A673 (cell line): Measurements from ENCODE around the gene APLP2. TPM values are rescaled to one million over a fixed set of nuclear protein-coding genes. Genes with fewer than 3 reads are reported as not detected.

Experiments used
- BruUV-seq: library from RNA; stranded (reverse); fragments of 400-500 nt; replicated peaks from 2 replicates; lab custom pipeline; 2021; lab: Mats Ljungman, UMichigan
- CTCF ChIA-PET: fragments of 300-600 bp; sonication (Branson Sonifier 250); formaldehyde crosslinking; loops from one replicate; lab custom pipeline; 2022; ENCODE audit warnings: antibody characterized with exemption; lab: Charles Lee
- POLR2A ChIA-PET: fragments of 300-600 bp; sonication (Branson Sonifier 250); formaldehyde crosslinking; loops from one replicate; lab custom pipeline; 2022; ENCODE audit warnings: antibody characterized with exemption; ENCODE audit not compliant: low non-redundant PET; lab: Charles Lee
- DNase-seq: peaks from one replicate; pipeline ENCODE4 v3.0.0-alpha.2; 2015; ENCODE audit warnings: low spot score
- H3K27ac ChIP-seq: fragments of 200-600 bp; sonication (generic); 2 replicates; pipeline ENCODE4 v1.5.1; 2016; ENCODE audit warnings: mixed run types, low read depth, mild to moderate bottlenecking, mixed read lengths, antibody characterized with exemption, low read length; ENCODE audit not compliant: poor library complexity, severe bottlenecking
- H3K27me3 ChIP-seq: fragments of 200-600 bp; sonication (generic); replicated peaks from 2 replicates; pipeline ENCODE4 v1.6.1; 2017; ENCODE audit warnings: mixed run types, low read depth, mild to moderate bottlenecking, mixed read lengths, antibody characterized with exemption, low read length; ENCODE audit not compliant: insufficient read depth, poor library complexity
- H3K36me3 ChIP-seq: fragments of 200-600 bp; sonication (generic); 2 replicates; pipeline ENCODE4 v1.6.1; 2016; ENCODE audit warnings: mixed run types, mild to moderate bottlenecking, mixed read lengths, antibody characterized with exemption, low read length; ENCODE audit not compliant: insufficient read depth, poor library complexity, severe bottlenecking
- H3K4me1 ChIP-seq: fragments of 200-600 bp; sonication (generic); 2 replicates; pipeline ENCODE4 v1.6.1; 2017; ENCODE audit warnings: mixed run types, mild to moderate bottlenecking, mixed read lengths, antibody characterized with exemption, low read length; ENCODE audit not compliant: insufficient read depth, poor library complexity, severe bottlenecking
- H3K4me3 ChIP-seq: fragments of 200-600 bp; sonication (generic); 2 replicates; pipeline ENCODE4 v1.5.1; 2016; ENCODE audit warnings: low read depth, mixed run types, mild to moderate bottlenecking, mixed read lengths, low read length; ENCODE audit not compliant: poor library complexity, severe bottlenecking
- H3K9me3 ChIP-seq: fragments of 200-600 bp; sonication (generic); 2 replicates; pipeline ENCODE4 v1.6.1; 2016; ENCODE audit warnings: mixed run types, low read depth, mild to moderate bottlenecking, mixed read lengths, antibody characterized with exemption, low read length; ENCODE audit not compliant: poor library complexity, severe bottlenecking
- CTCF ChIP-seq: fragments of 300-800, 200-600 bp; sonication (generic); conservative IDR thresholded peaks from 2 replicates; pipeline ENCODE4 v1.5.1; 2017; ENCODE audit warnings: low read depth, mild to moderate bottlenecking, antibody characterized with exemption, low read length, moderate library complexity, mixed read lengths
- EZH2 ChIP-seq: fragments of 200-600 bp; sonication (generic); IDR thresholded peaks from 2 replicates; pipeline ENCODE4 v1.6.1; 2017; ENCODE audit warnings: borderline replicate concordance, low read depth, mild to moderate bottlenecking, mixed read lengths, antibody characterized with exemption, low read length; ENCODE audit not compliant: poor library complexity, severe bottlenecking
- intact Hi-C: fragments of 100-400 bp; cut with micrococcal nuclease; formaldehyde crosslinking; loops from one replicate; pipeline ENCODE4 v1.10.0; 2022; ENCODE audit not compliant: unreplicated experiment
- total RNA-seq: library from RNA; stranded (reverse); gene quantifications from 2 replicates; pipeline ENCODE4 v1.2.3, GENCODE V29; 2021

The APLP2 gene
- total RNA-seq, 1 experiment from 2014 or later: 175 TPM

DNA sequence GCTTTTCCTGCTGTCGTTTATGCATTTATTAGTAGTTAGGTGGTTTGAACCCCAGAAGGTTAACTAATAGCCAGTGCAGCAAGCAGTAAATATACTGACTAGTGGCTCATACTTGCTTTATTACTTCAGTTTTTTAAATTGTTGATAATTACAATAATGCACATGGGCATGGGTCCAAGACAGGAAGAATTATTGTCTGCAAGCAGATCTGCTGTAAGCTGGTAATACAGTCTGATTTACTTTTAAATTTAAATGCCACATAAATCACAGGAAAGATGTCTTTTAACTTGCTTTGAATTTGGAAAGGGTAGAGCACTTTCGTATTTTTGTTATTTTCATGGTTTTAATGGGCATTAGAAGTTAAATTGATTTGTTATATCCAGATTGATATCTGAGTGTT, 27.1 kb downstream of the APLP2 start:
- H3K27ac ChIP-seq: no peak overlapping the region

GRCh38 chr11:130097285-130097684, 27.6 kb downstream of the APLP2 start:
- Histone ChIP-seq H3K4me1 (peaks cover 74% of the 10 kb centered on the region), H3K9me3 (no peaks in the 10 kb centered on the region), H3K27me3 (no peaks in the 10 kb centered on the region), H3K4me3 (no peak overlapping the region), H3K36me3 (no peaks in the 10 kb centered on the region), H3K27ac (no peak overlapping the region)
- intact Hi-C loops: no loop called here
- DNase-seq: no peak
- TF ChIP-seq EZH2: no peak
- TF ChIP-seq CTCF: no peak
- POLR2A ChIA-PET: no interaction called here
- CTCF ChIA-PET: no interaction called here
- BruUV-seq: no TSS peak

More for the DNA sequence above, 27.1 kb downstream of the APLP2 start:
- Histone ChIP-seq H3K4me3 (no peak overlapping the region), H3K4me1 (peaks cover 70% of the 10 kb centered on the region), H3K36me3 (no peaks in the 10 kb centered on the region), H3K9me3 (no peaks in the 10 kb centered on the region), H3K27me3 (no peaks in the 10 kb centered on the region)
- POLR2A ChIA-PET: no interaction called here
- no TSS peak for BruUV-seq
- TF ChIP-seq CTCF (no peak), EZH2 (no peak)
- intact Hi-C loops: no loop called here
- peak; percentile 54 for DNase-seq
- CTCF ChIA-PET: interaction anchor here (0.6 kb wide), 1 partner anchor 19 kb away, joined by 3 read pairs; no protein-coding TSS in a partner anchor

GRCh38 chr11:130099356-130099755, 29.7 kb downstream of the APLP2 start:
- POLR2A ChIA-PET: no interaction called here
- BruUV-seq: no TSS peak
- no peak overlapping the region for H3K4me3 ChIP-seq
- no peaks in the 10 kb centered on the region for H3K27me3 ChIP-seq
- DNase-seq: no peak
- no peak overlapping the region for H3K27ac ChIP-seq
- H3K36me3 ChIP-seq: no peaks in the 10 kb centered on the region
- intact Hi-C loops: no loop called here
- no peaks in the 10 kb centered on the region for H3K9me3 ChIP-seq
- CTCF ChIA-PET: no interaction called here
- H3K4me1 ChIP-seq: peaks cover 80% of the 10 kb centered on the region
- no peak for TF ChIP-seq CTCF
- TF ChIP-seq EZH2: no peak
